Stimulated activated naive CD8-positive, alpha-beta T cell treated with anti-CD3 and anti-CD28 coated beads, Interleukin-15, amount 100 ng/mL, for 72 hours (primary cell): ENCODE results near the gene WWTR1.
A peak's percentile ranks its signal among the peaks of the same experiment; 100 is the strongest.

Source experiments
- ATAC-seq: fragments of 150-1000 bp; cut with Tn5 transposase; 2 replicates; pipeline ENCODE4 v1.10.0; 2021; ENCODE audit warnings: mild to moderate bottlenecking, moderate library complexity
- DNase-seq, 2 donors: peaks; one replicate each; pipeline ENCODE4 v3.0.0; 2021 to 2022
- H3K27ac Mint-ChIP-seq, 2 donors: one replicate each; pipeline ENCODE4 v1.8.0; 2022; ENCODE audit warnings: mild to moderate bottlenecking in 2 of 2, mixed read lengths in 2 of 2, moderate library complexity in 2 of 2
- H3K27me3 Mint-ChIP-seq: one replicate; pipeline ENCODE4 v1.8.0; 2022; ENCODE audit warnings: mixed read lengths
- H3K4me1 Mint-ChIP-seq: one replicate; pipeline ENCODE4 v1.8.0; 2022; ENCODE audit warnings: mild to moderate bottlenecking, mixed read lengths
- H3K4me3 Mint-ChIP-seq, 2 donors: one replicate each; pipeline ENCODE4 v1.8.0; 2022; ENCODE audit warnings: mild to moderate bottlenecking in 2 of 2, mixed read lengths in 2 of 2, moderate library complexity in 1 of 2
- H3K9me3 Mint-ChIP-seq, 2 donors: one replicate each; pipeline ENCODE4 v1.8.0; 2022; ENCODE audit warnings: mixed read lengths in 2 of 2

Gene WWTR1

GRCh38 chr3:149618151-149619123, 39.4 kb downstream of the WWTR1 start:
- Mint-ChIP-seq H3K27ac (no peak overlapping the region), H3K4me3 (no peak overlapping the region), H3K4me1 (no peaks in the 10 kb centered on the region), H3K9me3 (no peaks in the 10 kb centered on the region), H3K27me3 (peaks cover 45% of the 10 kb centered on the region)
- ATAC-seq (no peak), DNase-seq (no peak)

- no peak overlapping the region for H3K4me3 Mint-ChIP-seq
- peaks cover 31% of the 10 kb centered on the region for H3K27me3 Mint-ChIP-seq
- DNase-seq (no peak), ATAC-seq (no peak)
- H3K27ac Mint-ChIP-seq: no peak overlapping the region
- H3K4me1 Mint-ChIP-seq: no peaks in the 10 kb centered on the region
- no peaks in the 10 kb centered on the region for H3K9me3 Mint-ChIP-seq
These were observed 42.0 kb downstream of the WWTR1 start for GRCh38 chr3:149615731-149616221.

- no peak for DNase-seq
- Mint-ChIP-seq H3K27ac (no peak overlapping the region), H3K4me3 (no peak overlapping the region), H3K27me3 (peaks cover 21% of the 10 kb centered on the region), H3K9me3 (no peaks in the 10 kb centered on the region), H3K4me1 (no peaks in the 10 kb centered on the region)
- no peak for ATAC-seq
These were observed 43.8 kb downstream of the WWTR1 start for GRCh38 chr3:149613988-149614387.

GRCh38 chr3:149612456-149612855, 45.4 kb downstream of the WWTR1 start:
- H3K27ac Mint-ChIP-seq: no peak overlapping the region
- H3K4me1 Mint-ChIP-seq: no peaks in the 10 kb centered on the region
- DNase-seq (no peak), ATAC-seq (no peak)
- H3K4me3 Mint-ChIP-seq: no peak overlapping the region
- peaks cover 17% of the 10 kb centered on the region for H3K27me3 Mint-ChIP-seq
- no peaks in the 10 kb centered on the region for H3K9me3 Mint-ChIP-seq

GRCh38 chr3:149611149-149611548, 46.7 kb downstream of the WWTR1 start:
- DNase-seq: no peak
- Mint-ChIP-seq H3K27me3 (peaks cover 12% of the 10 kb centered on the region), H3K4me3 (no peak overlapping the region), H3K9me3 (no peaks in the 10 kb centered on the region), H3K4me1 (no peaks in the 10 kb centered on the region), H3K27ac (no peak overlapping the region)
- ATAC-seq: no peak

- Mint-ChIP-seq H3K27me3 (peaks cover 7% of the 10 kb centered on the region), H3K4me3 (no peak overlapping the region), H3K4me1 (no peaks in the 10 kb centered on the region), H3K9me3 (no peaks in the 10 kb centered on the region), H3K27ac (no peak overlapping the region)
- ATAC-seq (no peak), DNase-seq (no peak)
These were observed 47.3 kb downstream of the WWTR1 start for GRCh38 chr3:149610351-149611105.

- Mint-ChIP-seq H3K4me1 (no peaks in the 10 kb centered on the region), H3K27me3 (peaks cover 7% of the 10 kb centered on the region), H3K27ac (no peak overlapping the region), H3K4me3 (no peak overlapping the region), H3K9me3 (no peaks in the 10 kb centered on the region)
- DNase-seq: no peak
- ATAC-seq: no peak
These were observed 48.2 kb downstream of the WWTR1 start for GRCh38 chr3:149609595-149609994.

- DNase-seq: no peak
- Mint-ChIP-seq H3K4me3 (no peak overlapping the region), H3K9me3 (no peaks in the 10 kb centered on the region), H3K27ac (no peak overlapping the region), H3K4me1 (no peaks in the 10 kb centered on the region), H3K27me3 (peaks cover 7% of the 10 kb centered on the region)
- no peak for ATAC-seq
These were observed 48.8 kb downstream of the WWTR1 start for GRCh38 chr3:149608987-149609386.

GRCh38 chr3:149605902-149606301, 51.9 kb downstream of the WWTR1 start:
- DNase-seq: no peak
- Mint-ChIP-seq H3K9me3 (no peaks in the 10 kb centered on the region), H3K4me1 (no peaks in the 10 kb centered on the region), H3K27me3 (peaks cover 7% of the 10 kb centered on the region), H3K4me3 (no peak overlapping the region), H3K27ac (no peak overlapping the region)
- no peak for ATAC-seq

- Mint-ChIP-seq H3K27me3 (no peaks in the 10 kb centered on the region), H3K4me1 (no peaks in the 10 kb centered on the region), H3K9me3 (no peaks in the 10 kb centered on the region), H3K27ac (no peak overlapping the region), H3K4me3 (no peak overlapping the region)
- ATAC-seq (peak; percentile 18), DNase-seq (no peak)
These were observed 53.5 kb downstream of the WWTR1 start for GRCh38 chr3:149604125-149604875.

GRCh38 chr3:149603126-149604074, 54.4 kb downstream of the WWTR1 start:
- no peak for DNase-seq
- H3K27ac Mint-ChIP-seq: no peak overlapping the region
- no peaks in the 10 kb centered on the region for H3K27me3 Mint-ChIP-seq
- no peaks in the 10 kb centered on the region for H3K9me3 Mint-ChIP-seq
- H3K4me1 Mint-ChIP-seq: no peaks in the 10 kb centered on the region
- no peak for ATAC-seq
- H3K4me3 Mint-ChIP-seq: no peak overlapping the region

- no peak for DNase-seq
- Mint-ChIP-seq H3K27me3 (no peaks in the 10 kb centered on the region), H3K4me3 (no peak overlapping the region), H3K4me1 (no peaks in the 10 kb centered on the region), H3K27ac (no peak overlapping the region), H3K9me3 (no peaks in the 10 kb centered on the region)
- ATAC-seq: no peak
These were observed 57.2 kb downstream of the WWTR1 start for GRCh38 chr3:149600634-149601033.

GRCh38 chr3:149599236-149599635, 58.6 kb downstream of the WWTR1 start:
- Mint-ChIP-seq H3K27me3 (no peaks in the 10 kb centered on the region), H3K4me1 (no peaks in the 10 kb centered on the region), H3K4me3 (no peak overlapping the region), H3K27ac (no peak overlapping the region), H3K9me3 (no peaks in the 10 kb centered on the region)
- ATAC-seq (no peak), DNase-seq (no peak)

- Mint-ChIP-seq H3K27ac (no peak overlapping the region), H3K27me3 (no peaks in the 10 kb centered on the region), H3K4me3 (no peak overlapping the region), H3K9me3 (no peaks in the 10 kb centered on the region), H3K4me1 (no peaks in the 10 kb centered on the region)
- no peak for ATAC-seq
- DNase-seq: no peak
These were observed 61.6 kb downstream of the WWTR1 start for GRCh38 chr3:149596134-149596770.
